ENCODE measurements around the gene GRID1.

Gene GRID1

GRCh38 chr10:86216886-86217285, 149.7 kb downstream of the GRID1 start:
- no peak for DNase-seq (ENCODE audit: low read depth in 2 of 3, low spot score in 2 of 3)

GRCh38 chr10:86215712-86216111, 150.9 kb downstream of the GRID1 start:
- no peak for DNase-seq (ENCODE audit: low read depth in 2 of 3, low spot score in 2 of 3)

- DNase-seq (ENCODE audit: low read depth in 2 of 3, low spot score in 2 of 3), result no peak
Observed at GRCh38 chr10:86215046-86215445, 151.5 kb downstream of the GRID1 start.

GRCh38 chr10:86213148-86213547, 153.4 kb downstream of the GRID1 start:
- DNase-seq (ENCODE audit: low read depth in 2 of 3, low spot score in 2 of 3), result no peak

- DNase-seq (ENCODE audit: low read depth in 2 of 3, low spot score in 2 of 3), result no peak
Observed at GRCh38 chr10:86212391-86212700, 154.2 kb downstream of the GRID1 start.

- DNase-seq (ENCODE audit: low read depth in 2 of 3, low spot score in 2 of 3), result no peak
Observed at GRCh38 chr10:86211691-86212390, 154.8 kb downstream of the GRID1 start.

GRCh38 chr10:86210416-86210815, 156.2 kb downstream of the GRID1 start:
- DNase-seq (ENCODE audit: low read depth in 2 of 3, low spot score in 2 of 3), result no peak

- no peak for DNase-seq (ENCODE audit: low read depth in 2 of 3, low spot score in 2 of 3)
Observed at GRCh38 chr10:86209726-86210125, 156.9 kb downstream of the GRID1 start.

- no peak for DNase-seq (ENCODE audit: low read depth in 2 of 3, low spot score in 2 of 3)
Observed at GRCh38 chr10:86207226-86207625, 159.4 kb downstream of the GRID1 start.

- DNase-seq (ENCODE audit: low read depth in 2 of 3, low spot score in 2 of 3), result no peak
Observed at GRCh38 chr10:86206240-86206579, 160.4 kb downstream of the GRID1 start.

GRCh38 chr10:86205306-86206239, 161.0 kb downstream of the GRID1 start:
- no peak for DNase-seq (ENCODE audit: low read depth in 2 of 3, low spot score in 2 of 3)

GRCh38 chr10:86204421-86205305, 161.9 kb downstream of the GRID1 start:
- DNase-seq (ENCODE audit: low read depth in 2 of 3, low spot score in 2 of 3), result no peak

- no peak for DNase-seq (ENCODE audit: low read depth in 2 of 3, low spot score in 2 of 3)
Observed at GRCh38 chr10:86203162-86203905, 163.3 kb downstream of the GRID1 start.

GRCh38 chr10:86202226-86202735, 164.3 kb downstream of the GRID1 start:
- DNase-seq (ENCODE audit: low read depth in 2 of 3, low spot score in 2 of 3), result no peak

GRCh38 chr10:86200867-86201266, 165.7 kb downstream of the GRID1 start:
- DNase-seq (ENCODE audit: low read depth in 2 of 3, low spot score in 2 of 3), result no peak

- DNase-seq (ENCODE audit: low read depth in 2 of 3, low spot score in 2 of 3), result no peak
Observed at GRCh38 chr10:86200269-86200668, 166.3 kb downstream of the GRID1 start.

GRCh38 chr10:86199041-86199440, 167.6 kb downstream of the GRID1 start:
- DNase-seq (ENCODE audit: low read depth in 2 of 3, low spot score in 2 of 3), result no peak

GRCh38 chr10:86198271-86198670, 168.3 kb downstream of the GRID1 start:
- DNase-seq (ENCODE audit: low read depth in 2 of 3, low spot score in 2 of 3), result no peak

- no peak for DNase-seq (ENCODE audit: low read depth in 2 of 3, low spot score in 2 of 3)
Observed at GRCh38 chr10:86197166-86197790, 169.3 kb downstream of the GRID1 start.

GRCh38 chr10:86195521-86196157, 171.0 kb downstream of the GRID1 start:
- no peak for DNase-seq (ENCODE audit: low read depth in 2 of 3, low spot score in 2 of 3)
